Mesenchymal stem cell (in vitro differentiated cells and primary cell): ENCODE data around the gene FCN2.

Experiments
- DNase-seq: peaks from one replicate; pipeline ENCODE4 v3.0.0-alpha.2; 2013
- H2AFZ ChIP-seq: one replicate; pipeline ENCODE4 v1.6.1; 2013; ENCODE audit warnings: low read depth, mild to moderate bottlenecking, control low read depth, inconsistent platforms, low read length, moderate library complexity
- H2AK5ac ChIP-seq: 2 replicates; pipeline ENCODE4 v1.6.1; 2013; ENCODE audit warnings: low read length, moderate library complexity, mild to moderate bottlenecking, inconsistent platforms; ENCODE audit not compliant: severe bottlenecking
- H2BK120ac ChIP-seq: one replicate; pipeline ENCODE4 v1.6.1; 2013; ENCODE audit warnings: low read depth, mild to moderate bottlenecking, inconsistent platforms, low read length, moderate library complexity
- H2BK12ac ChIP-seq, 2 experiments: one replicate each; pipeline ENCODE4 v1.6.1; 2013; ENCODE audit warnings: inconsistent platforms in 2 of 2, low read length in 2 of 2, mild to moderate bottlenecking in 2 of 2, moderate library complexity in 2 of 2, control low read depth in 1 of 2
- H2BK15ac ChIP-seq: one replicate; pipeline ENCODE4 v1.6.1; 2013; ENCODE audit warnings: mild to moderate bottlenecking, low read depth, inconsistent platforms; ENCODE audit not compliant: poor library complexity, severe bottlenecking
- H2BK5ac ChIP-seq: 2 replicates; pipeline ENCODE4 v1.6.1; 2013; ENCODE audit warnings: low read depth, mild to moderate bottlenecking, low read length, control low read depth, inconsistent platforms; ENCODE audit not compliant: poor library complexity, severe bottlenecking
- H3K14ac ChIP-seq, 2 experiments: one replicate each; pipeline ENCODE4 v1.6.1; 2013; ENCODE audit warnings: inconsistent platforms in 2 of 2, low read length in 2 of 2, control low read depth in 1 of 2, mild to moderate bottlenecking in 1 of 2, moderate library complexity in 1 of 2
- H3K18ac ChIP-seq, 2 experiments: one replicate each; pipeline ENCODE4 v1.6.1; 2013; ENCODE audit warnings: inconsistent platforms in 2 of 2, low read length in 2 of 2, control low read depth in 1 of 2, low read depth in 1 of 2, mild to moderate bottlenecking in 1 of 2
- H3K23ac ChIP-seq, 2 experiments: one replicate each; pipeline ENCODE4 v1.6.1; 2013; ENCODE audit warnings: inconsistent platforms in 2 of 2, low read length in 2 of 2, mild to moderate bottlenecking in 2 of 2, moderate library complexity in 2 of 2, control low read depth in 1 of 2
- H3K27ac ChIP-seq: 2 replicates; pipeline ENCODE4 v1.5.1; 2013; ENCODE audit warnings: mild to moderate bottlenecking, moderate library complexity, low read length, control low read depth, inconsistent platforms; ENCODE audit not compliant: poor library complexity, severe bottlenecking
- H3K27me3 ChIP-seq, 2 experiments: 2 replicates each; pipeline versions ENCODE4 v1.6.1 to v1.7.0; 2013; ENCODE audit warnings: low read length in 2 of 2, mild to moderate bottlenecking in 2 of 2, moderate library complexity in 2 of 2, control low read depth in 1 of 2, inconsistent platforms in 1 of 2; ENCODE audit not compliant: control insufficient read depth in 1 of 2, insufficient read depth in 1 of 2
- H3K36me3 ChIP-seq, 2 experiments: 2 replicates each; pipeline versions ENCODE4 v1.6.1 to v1.7.0; 2013; ENCODE audit warnings: low read length in 2 of 2, control low read depth in 1 of 2, inconsistent platforms in 1 of 2, low read depth in 1 of 2, mild to moderate bottlenecking in 1 of 2; ENCODE audit not compliant: insufficient read depth in 2 of 2, control insufficient read depth in 1 of 2
- H3K4ac ChIP-seq, 2 experiments: one replicate each; pipeline ENCODE4 v1.6.1; 2013; ENCODE audit warnings: inconsistent platforms in 2 of 2, low read length in 2 of 2, mild to moderate bottlenecking in 2 of 2, moderate library complexity in 2 of 2, control low read depth in 1 of 2, low read depth in 1 of 2
- H3K4me1 ChIP-seq: 2 replicates; pipeline ENCODE4 v1.6.1; 2013; ENCODE audit warnings: low read depth, low read length, control low read depth; ENCODE audit not compliant: control insufficient read depth, insufficient read depth
- H3K4me2 ChIP-seq: 2 replicates; pipeline ENCODE4 v1.6.1; 2013; ENCODE audit warnings: low read length, mild to moderate bottlenecking, inconsistent platforms; ENCODE audit not compliant: poor library complexity, severe bottlenecking
- H3K4me3 ChIP-seq, 2 experiments: 2 replicates each; pipeline versions ENCODE4 v1.5.1 to v1.7.0; 2013; ENCODE audit warnings: low read length in 2 of 2, mild to moderate bottlenecking in 2 of 2, control low read depth in 1 of 2, low read depth in 1 of 2; ENCODE audit not compliant: insufficient read depth in 1 of 2
- H3K79me1 ChIP-seq: replicated peaks from 2 replicates; pipeline ENCODE4 v1.6.1; 2013; ENCODE audit warnings: mild to moderate bottlenecking, control low read depth, low read length, inconsistent platforms; ENCODE audit not compliant: poor library complexity, severe bottlenecking
- H3K9ac ChIP-seq: 2 replicates; pipeline ENCODE4 v1.7.0; 2013; ENCODE audit warnings: mild to moderate bottlenecking, low read length, moderate library complexity
- H3K9me3 ChIP-seq: 2 replicates; pipeline ENCODE4 v1.7.0; 2013; ENCODE audit warnings: mild to moderate bottlenecking, low read length; ENCODE audit not compliant: control insufficient read depth
- H4K8ac ChIP-seq: one replicate; pipeline ENCODE4 v1.6.1; 2013; ENCODE audit warnings: inconsistent platforms, mild to moderate bottlenecking, low read length, moderate library complexity
- H4K91ac ChIP-seq: one replicate; pipeline ENCODE4 v1.6.1; 2013; ENCODE audit warnings: mild to moderate bottlenecking, low read length, inconsistent platforms
- WGBS: methylation state at CpG from one replicate; pipeline ENCODE4 v1.1.7; 2013; ENCODE audit warnings: mixed read lengths; 5-methylcytosine and 5-hydroxymethylcytosine counted together

FCN2 gene

GRCh38 chr9:134932606-134933005 lies 52.0 kb downstream of the FCN2 start:
- Histone ChIP-seq H2BK15ac (no peak overlapping the region), H2BK120ac (no peak overlapping the region), H2BK5ac (no peak overlapping the region), H3K23ac (no peak overlapping the region), H2AFZ (no peak overlapping the region), H3K18ac (no peak overlapping the region), H3K14ac (no peak overlapping the region), H3K4me3 (no peak overlapping the region), H3K4ac (no peak overlapping the region), H4K91ac (no peak overlapping the region), H3K79me1 (no peaks in the 10 kb centered on the region), H3K9ac (no peak overlapping the region), H3K36me3 (no peaks in the 10 kb centered on the region), H3K9me3 (no peaks in the 10 kb centered on the region), H3K27ac (no peak overlapping the region), H3K4me2 (no peak overlapping the region), H4K8ac (no peak overlapping the region), H2AK5ac (no peak overlapping the region), H2BK12ac (no peak overlapping the region), H3K4me1 (no peaks in the 10 kb centered on the region), H3K27me3 (peaks cover 4 to 46% of the 10 kb centered on the region in 2 experiments)
- no peak for DNase-seq
- 77% methylated on average over 5 of the region's 5 CpGs for WGBS

- no peak overlapping the region for H3K14ac ChIP-seq
- H3K18ac ChIP-seq = no peak overlapping the region
- H3K9ac ChIP-seq = no peak overlapping the region
- H3K27me3 ChIP-seq = peaks cover 4 to 52% of the 10 kb centered on the region in 2 experiments
- H4K8ac ChIP-seq = no peak overlapping the region
- H2BK15ac ChIP-seq = no peak overlapping the region
- H3K36me3 ChIP-seq = no peaks in the 10 kb centered on the region
- no peak overlapping the region for H3K4me3 ChIP-seq
- H2AFZ ChIP-seq = no peak overlapping the region
- H2AK5ac ChIP-seq = no peak overlapping the region
- H3K79me1 ChIP-seq = no peaks in the 10 kb centered on the region
- no peak overlapping the region for H3K27ac ChIP-seq
- H2BK5ac ChIP-seq = no peak overlapping the region
- no peak overlapping the region for H3K4ac ChIP-seq
- no peak overlapping the region for H3K23ac ChIP-seq
- WGBS = 83% methylated on average over 9 of the region's 10 CpGs
- H3K4me1 ChIP-seq = no peaks in the 10 kb centered on the region
- DNase-seq = no peak
- no peak overlapping the region for H3K4me2 ChIP-seq
- H2BK120ac ChIP-seq = no peak overlapping the region
- H4K91ac ChIP-seq = no peak overlapping the region
- no peak overlapping the region for H2BK12ac ChIP-seq
- H3K9me3 ChIP-seq = no peaks in the 10 kb centered on the region
Measured at GRCh38 chr9:134933076-134933659, 52.6 kb downstream of the FCN2 start.

GRCh38 chr9:134935056-134935640 lies 54.5 kb downstream of the FCN2 start:
- Histone ChIP-seq H3K4me3 (no peak overlapping the region), H3K27ac (no peak overlapping the region), H2BK12ac (no peak overlapping the region), H2AK5ac (no peak overlapping the region), H3K4ac (no peak overlapping the region), H3K23ac (no peak overlapping the region), H3K18ac (no peak overlapping the region), H4K8ac (no peak overlapping the region), H3K79me1 (no peaks in the 10 kb centered on the region), H2BK5ac (no peak overlapping the region), H3K14ac (no peak overlapping the region), H3K4me2 (no peak overlapping the region), H3K9me3 (no peaks in the 10 kb centered on the region), H4K91ac (no peak overlapping the region), H3K9ac (no peak overlapping the region), H3K36me3 (no peaks in the 10 kb centered on the region), H2BK15ac (no peak overlapping the region), H3K4me1 (no peaks in the 10 kb centered on the region), H2AFZ (no peak overlapping the region), H2BK120ac (no peak overlapping the region), H3K27me3 (peaks cover 10 to 46% of the 10 kb centered on the region in 2 experiments)
- 63% methylated on average over 17 of the region's 17 CpGs for WGBS
- DNase-seq = no peak

- H2AFZ ChIP-seq = no peak overlapping the region
- H2BK12ac ChIP-seq = no peak overlapping the region
- H3K9me3 ChIP-seq = no peaks in the 10 kb centered on the region
- H3K4ac ChIP-seq = no peak overlapping the region
- H3K23ac ChIP-seq = no peak overlapping the region
- H2BK120ac ChIP-seq = no peak overlapping the region
- 87% methylated on average over 26 of the region's 27 CpGs for WGBS
- H4K8ac ChIP-seq = no peak overlapping the region
- H3K4me1 ChIP-seq = no peaks in the 10 kb centered on the region
- H3K4me2 ChIP-seq = no peak overlapping the region
- H2BK5ac ChIP-seq = no peak overlapping the region
- no peak overlapping the region for H3K14ac ChIP-seq
- no peaks in the 10 kb centered on the region for H3K36me3 ChIP-seq
- H2AK5ac ChIP-seq = no peak overlapping the region
- no peak overlapping the region for H4K91ac ChIP-seq
- H3K27me3 ChIP-seq = peaks cover 10 to 53% of the 10 kb centered on the region in 2 experiments
- no peak overlapping the region for H2BK15ac ChIP-seq
- H3K9ac ChIP-seq = no peak overlapping the region
- DNase-seq = no peak
- H3K4me3 ChIP-seq = no peak overlapping the region
- H3K79me1 ChIP-seq = no peaks in the 10 kb centered on the region
- no peak overlapping the region for H3K27ac ChIP-seq
- H3K18ac ChIP-seq = no peak overlapping the region
Measured at GRCh38 chr9:134935701-134936345, 55.2 kb downstream of the FCN2 start.
